HFF-Myc (cell line): Measurements from ENCODE around the gene DKKL1.

Source experiments
- DNase-seq: peaks from one replicate; pipeline ENCODE4 v3.0.0-alpha.2; 2011; ENCODE audit warnings: low read depth; ENCODE audit errors: extremely low read depth
- H3K4me3 ChIP-seq: replicated peaks from 2 replicates; pipeline ENCODE4 v1.5.1; 2011; ENCODE audit warnings: low read depth, mild to moderate bottlenecking, control low read depth, low read length
- TF ChIP-seq, protein P1 (sequence below): IDR thresholded peaks from 2 replicates; pipeline ENCODE4 v1.5.1; 2012; ENCODE audit warnings: mild to moderate bottlenecking, low read depth, low read length, control low read depth; ENCODE audit errors: missing control alignments

The DKKL1 gene

DNA sequence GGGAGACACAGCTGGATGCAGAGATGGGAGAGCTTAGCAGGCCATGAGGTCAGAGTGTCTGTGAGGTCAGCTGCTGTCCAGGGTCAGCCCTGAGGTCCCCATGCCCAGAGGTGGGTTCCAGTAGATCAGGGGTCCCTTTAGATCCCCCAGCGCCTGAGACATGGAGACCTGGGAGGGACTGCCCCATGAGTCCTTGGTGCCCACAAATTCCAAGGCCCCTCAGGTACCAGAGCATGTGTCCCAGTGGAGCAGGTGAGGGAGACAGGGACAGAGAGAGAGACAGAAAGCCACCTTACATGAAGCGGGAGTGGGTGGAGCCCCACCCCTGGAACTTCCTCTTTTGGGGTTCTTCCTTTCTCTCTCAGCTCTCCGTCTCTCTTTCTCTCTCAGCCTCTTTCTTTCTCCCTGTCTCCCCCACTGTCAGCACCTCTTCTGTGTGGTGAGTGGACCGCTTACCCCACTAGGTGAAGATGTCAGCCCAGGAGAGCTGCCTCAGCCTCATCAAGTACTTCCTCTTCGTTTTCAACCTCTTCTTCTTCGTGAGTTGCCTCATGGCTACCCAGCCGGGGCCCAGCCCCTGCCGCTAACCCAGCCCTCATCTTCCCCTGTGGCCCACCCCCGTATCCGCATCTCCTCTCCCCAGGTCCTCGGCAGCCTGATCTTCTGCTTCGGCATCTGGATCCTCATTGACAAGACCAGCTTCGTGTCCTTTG is 28.4 kb upstream of the DKKL1 start, which contains the start of gene CD37:
TSS of gene CD37 (plus strand) at position 336 of the 713 bp plus-strand sequence. CDS start at position 471, 135 bp downstream.
- H3K4me3 ChIP-seq, result no peak within 1 kb of the TSS
- no peak for DNase-seq
- TF ChIP-seq, protein P1, sequence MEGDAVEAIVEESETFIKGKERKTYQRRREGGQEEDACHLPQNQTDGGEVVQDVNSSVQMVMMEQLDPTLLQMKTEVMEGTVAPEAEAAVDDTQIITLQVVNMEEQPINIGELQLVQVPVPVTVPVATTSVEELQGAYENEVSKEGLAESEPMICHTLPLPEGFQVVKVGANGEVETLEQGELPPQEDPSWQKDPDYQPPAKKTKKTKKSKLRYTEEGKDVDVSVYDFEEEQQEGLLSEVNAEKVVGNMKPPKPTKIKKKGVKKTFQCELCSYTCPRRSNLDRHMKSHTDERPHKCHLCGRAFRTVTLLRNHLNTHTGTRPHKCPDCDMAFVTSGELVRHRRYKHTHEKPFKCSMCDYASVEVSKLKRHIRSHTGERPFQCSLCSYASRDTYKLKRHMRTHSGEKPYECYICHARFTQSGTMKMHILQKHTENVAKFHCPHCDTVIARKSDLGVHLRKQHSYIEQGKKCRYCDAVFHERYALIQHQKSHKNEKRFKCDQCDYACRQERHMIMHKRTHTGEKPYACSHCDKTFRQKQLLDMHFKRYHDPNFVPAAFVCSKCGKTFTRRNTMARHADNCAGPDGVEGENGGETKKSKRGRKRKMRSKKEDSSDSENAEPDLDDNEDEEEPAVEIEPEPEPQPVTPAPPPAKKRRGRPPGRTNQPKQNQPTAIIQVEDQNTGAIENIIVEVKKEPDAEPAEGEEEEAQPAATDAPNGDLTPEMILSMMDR, result no peak

DNA sequence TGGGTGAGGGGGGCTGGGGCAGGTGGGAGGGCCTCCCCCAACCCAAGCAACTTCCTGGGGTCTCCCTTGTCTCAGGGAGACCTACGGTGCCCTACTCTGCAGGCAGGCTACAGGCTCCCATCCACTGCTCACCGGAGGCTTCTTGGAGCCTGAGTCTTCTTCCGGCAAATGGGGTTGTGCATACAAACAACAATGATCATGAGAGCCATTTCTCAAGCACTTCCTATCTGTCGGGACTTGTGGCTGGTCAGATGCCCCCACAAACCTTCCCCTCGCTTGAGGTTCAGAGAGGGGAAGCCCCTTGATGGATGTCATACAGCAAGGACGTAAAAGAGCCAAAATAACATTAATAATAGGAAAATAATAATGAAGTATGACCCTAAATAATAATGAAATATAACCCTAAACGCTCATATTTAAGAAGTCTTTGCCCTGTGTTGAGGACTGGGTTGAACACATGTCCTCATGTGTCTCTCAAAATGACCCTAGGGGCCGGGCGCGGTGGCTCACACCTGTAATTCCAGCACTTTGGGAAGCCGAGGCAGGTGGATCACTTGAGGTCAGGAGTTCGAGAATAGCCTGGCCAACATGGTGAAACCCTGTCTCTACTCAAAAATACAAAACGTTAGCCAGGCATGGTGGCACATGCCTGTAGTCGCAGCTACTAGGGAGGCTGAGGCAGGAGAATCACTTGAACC is 27.7 kb upstream of the DKKL1 start:
- no peak for DNase-seq
- H3K4me3 ChIP-seq, result no peak overlapping the region
- TF ChIP-seq, protein P1, result no peak

DNA sequence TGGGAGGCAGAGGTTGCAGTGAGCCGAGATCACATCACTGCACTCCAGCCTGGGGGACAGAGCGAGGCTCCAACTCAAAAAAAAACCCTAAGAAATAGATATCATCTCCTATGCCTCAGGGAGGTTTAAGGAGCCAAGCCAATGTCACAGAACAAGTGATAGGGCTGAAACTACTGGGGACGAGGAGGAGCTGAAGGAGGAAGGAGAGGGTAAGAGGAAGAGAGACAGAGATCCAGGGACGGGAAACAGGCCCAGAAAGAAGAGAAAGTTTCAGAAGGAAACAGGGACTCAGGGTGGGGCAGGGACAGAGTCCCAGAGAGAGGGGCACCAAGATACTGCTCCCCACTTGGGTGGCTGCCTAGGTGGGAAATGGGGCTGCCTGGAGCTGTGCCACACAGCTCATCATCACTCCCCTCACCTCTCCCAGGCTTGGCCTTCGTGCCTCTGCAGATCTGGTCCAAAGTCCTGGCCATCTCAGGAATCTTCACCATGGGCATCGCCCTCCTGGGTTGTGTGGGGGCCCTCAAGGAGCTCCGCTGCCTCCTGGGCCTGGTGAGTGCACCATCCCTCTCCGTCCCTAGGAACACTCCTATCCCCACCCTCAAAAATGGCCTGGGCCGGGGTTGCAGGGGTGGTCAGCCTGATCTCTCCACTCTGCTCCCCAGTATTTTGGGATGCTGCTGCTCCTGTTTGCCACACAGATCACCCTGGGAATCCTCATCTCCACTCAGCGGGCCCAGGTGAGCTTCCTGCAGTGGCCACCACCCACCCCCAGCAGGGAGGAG is 27.0 kb upstream of the DKKL1 start:
- no peak for DNase-seq
- no peak overlapping the region for H3K4me3 ChIP-seq
- TF ChIP-seq, protein P1, result no peak

DNA sequence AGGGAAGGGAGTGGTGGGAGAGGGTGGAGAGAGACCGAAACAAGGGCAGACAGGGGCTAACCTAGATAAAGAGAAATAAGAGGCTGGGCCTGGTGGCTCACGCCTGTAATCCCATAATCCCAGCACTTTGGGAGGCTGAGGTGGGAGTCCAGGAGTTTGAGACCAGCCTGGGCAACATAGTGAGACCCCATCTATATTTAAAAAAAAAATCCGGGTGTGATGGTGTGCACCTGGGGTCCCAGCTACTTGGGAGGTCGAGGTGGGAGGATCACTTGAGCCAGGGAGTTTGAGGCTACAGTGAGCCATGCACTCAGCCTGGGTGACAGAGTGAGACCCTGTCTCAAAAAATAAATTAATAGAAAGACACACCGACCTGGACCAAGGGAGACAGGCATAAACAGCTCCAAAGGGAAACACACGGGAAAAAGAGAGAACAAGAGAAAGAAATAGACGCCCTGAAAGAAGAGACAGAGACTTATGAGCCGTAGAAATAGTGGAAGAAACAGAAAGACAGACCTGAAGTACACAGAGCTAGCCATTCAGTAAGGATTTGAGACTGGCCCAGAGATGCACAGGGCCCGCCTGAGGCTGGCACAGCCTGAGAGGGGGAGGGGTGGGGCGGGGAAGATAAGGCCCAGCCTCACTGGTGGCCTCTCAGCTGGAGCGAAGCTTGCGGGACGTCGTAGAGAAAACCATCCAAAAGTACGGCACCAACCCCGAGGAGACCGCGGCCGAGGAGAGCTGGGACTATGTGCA is 26.2 kb upstream of the DKKL1 start:
- H3K4me3 ChIP-seq, result no peak overlapping the region
- no peak for DNase-seq
- TF ChIP-seq, protein P1, result no peak

DNA sequence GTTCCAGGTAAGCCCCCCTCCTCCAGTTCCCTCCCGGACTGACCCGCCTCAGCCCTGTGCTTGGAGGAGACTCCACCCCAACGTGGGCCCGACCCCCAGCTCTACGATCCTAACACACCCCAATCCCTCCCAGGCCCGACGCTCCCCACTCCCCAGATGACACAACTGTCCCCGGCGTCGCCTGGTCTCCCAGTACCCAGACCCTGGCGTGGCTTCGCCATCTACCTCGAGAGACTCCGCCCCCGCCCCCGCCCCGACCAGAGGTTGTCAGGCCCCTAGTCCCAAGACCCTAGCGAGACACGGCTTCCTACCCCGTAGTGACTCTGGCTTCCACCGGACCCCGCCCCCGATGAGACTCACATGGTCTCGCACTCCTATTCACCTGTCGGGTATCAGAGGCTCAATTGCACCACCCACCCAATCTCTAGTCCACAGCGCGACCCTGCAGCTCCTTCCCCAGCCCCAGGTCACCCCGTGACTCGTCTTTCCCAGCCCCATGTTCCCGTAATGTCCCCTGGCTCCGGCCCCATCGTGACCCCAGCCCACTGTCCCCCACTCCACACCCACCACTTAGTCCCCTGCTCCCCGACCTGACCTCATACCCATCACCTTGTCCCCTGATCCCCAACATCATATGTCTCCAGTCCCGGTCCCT is 25.5 kb upstream of the DKKL1 start:
- TF ChIP-seq, protein P1, result no peak
- DNase-seq, result no peak
- H3K4me3 ChIP-seq, result no peak overlapping the region
